GM21447 (cell line): ENCODE data around the gene NOL11.
A peak's percentile ranks its signal among the peaks of the same experiment; 100 is the strongest.
"Not testable (repeated sequence)": the region's sequence is repeated elsewhere in the genome, so short reads cannot be mapped to it uniquely, and the experiment has no call there.

Experiments
- ATAC-seq: cut with Tn5 transposase; IDR thresholded peaks from one replicate; pipeline ENCODE4 v1.9.1; 2021; ENCODE audit not compliant: unreplicated experiment

Gene NOL11

GRCh38 chr17:67717624-67718324, at the start of gene NOL11:
Gene NOL11 (plus strand): TSS chr17:67717936. CDS start chr17:67717948, 12 bp downstream.
- ATAC-seq, result peak; percentile 93

- no peak for ATAC-seq
Measured at GRCh38 chr17:67671493-67671892, 46.2 kb upstream of the NOL11 start.

- no peak for ATAC-seq
Measured at GRCh38 chr17:67672592-67673335, 45.0 kb upstream of the NOL11 start.

- no peak for ATAC-seq
Measured at GRCh38 chr17:67675481-67675880, 42.3 kb upstream of the NOL11 start.

- no peak for ATAC-seq
Measured at GRCh38 chr17:67676305-67676704, 41.4 kb upstream of the NOL11 start.

- no peak for ATAC-seq
Measured at GRCh38 chr17:67678414-67678813, 39.3 kb upstream of the NOL11 start.

GRCh38 chr17:67679225-67679624, 38.5 kb upstream of the NOL11 start:
- ATAC-seq, result no peak

- ATAC-seq, result no peak
Measured at GRCh38 chr17:67679721-67680120, 38.0 kb upstream of the NOL11 start.

- ATAC-seq, result no peak
Measured at GRCh38 chr17:67680445-67681224, 37.1 kb upstream of the NOL11 start.

GRCh38 chr17:67682196-67682595, 35.5 kb upstream of the NOL11 start:
- ATAC-seq, result no peak

GRCh38 chr17:67685351-67685750, 32.4 kb upstream of the NOL11 start:
- no peak for ATAC-seq

GRCh38 chr17:67686241-67686640, 31.5 kb upstream of the NOL11 start:
- no peak for ATAC-seq

GRCh38 chr17:67687511-67687910, 30.2 kb upstream of the NOL11 start:
- no peak for ATAC-seq

- no peak for ATAC-seq
Measured at GRCh38 chr17:67689534-67690177, 28.1 kb upstream of the NOL11 start.

GRCh38 chr17:67693811-67694210, 23.9 kb upstream of the NOL11 start:
- no peak for ATAC-seq

GRCh38 chr17:67696347-67696746, 21.4 kb upstream of the NOL11 start:
- ATAC-seq, result no peak

GRCh38 chr17:67696853-67697498, 20.8 kb upstream of the NOL11 start:
- no peak for ATAC-seq

GRCh38 chr17:67700037-67700724, 17.6 kb upstream of the NOL11 start:
- no peak for ATAC-seq

GRCh38 chr17:67700725-67701119, 17.0 kb upstream of the NOL11 start:
- ATAC-seq, result no peak

GRCh38 chr17:67702861-67703260, 14.9 kb upstream of the NOL11 start:
- not testable (repeated sequence) for ATAC-seq
